Measurements from ENCODE around the gene SLC25A40. TPM values are rescaled to one million over a fixed set of nuclear protein-coding genes. Genes with fewer than 3 reads are reported as not detected.
A peak's percentile ranks its signal among the peaks of the same experiment; 100 is the strongest.
"Not testable (repeated sequence)": the region's sequence is repeated elsewhere in the genome, so short reads cannot be mapped to it uniquely, and the experiment has no call there.

Gene SLC25A40
- total RNA-seq, 1 donor from 2014 or later = 48.7 TPM

DNA sequence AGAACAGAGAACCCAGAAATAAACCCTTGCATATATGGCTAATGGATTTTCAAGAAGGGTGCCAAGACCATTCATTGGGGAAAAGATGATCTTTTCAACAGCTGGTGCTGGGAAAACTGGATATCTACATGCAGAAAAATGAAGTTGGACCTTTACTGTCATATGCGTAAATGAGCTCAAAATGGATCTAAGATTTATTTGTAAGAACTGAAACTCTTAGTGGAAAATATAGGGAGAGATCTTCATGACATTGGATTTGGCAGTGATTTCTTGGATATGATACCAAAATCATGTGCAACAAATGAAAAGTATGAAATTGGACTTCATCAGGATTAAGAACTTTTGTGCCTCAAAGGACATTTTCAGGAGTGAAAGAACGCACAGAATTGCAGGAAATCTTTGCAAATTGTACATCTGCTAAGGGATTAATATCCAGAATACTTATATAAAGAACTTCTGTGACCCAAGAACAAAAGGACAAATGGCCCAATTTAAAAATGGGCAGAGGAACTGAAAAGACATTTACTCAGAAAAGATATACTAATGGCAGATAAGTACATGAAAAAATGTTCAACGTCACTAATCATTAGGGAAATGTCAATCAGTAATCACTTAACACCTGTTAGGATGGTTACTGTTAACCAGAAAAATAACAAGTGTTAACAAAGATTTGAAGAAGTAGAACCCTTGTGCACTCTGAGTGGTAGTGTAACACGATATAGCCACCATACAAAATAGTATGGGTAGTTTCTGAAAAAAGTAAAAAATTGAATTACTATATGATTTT, 6.2 kb upstream of the SLC25A40 start:
- Mint-ChIP-seq H3K4me3 (ENCODE audit: low read depth) (no peak overlapping the region), H3K27me3 (ENCODE audit: low read depth) (no peaks in the 10 kb centered on the region), H3K4me1 (ENCODE audit: low read depth) (peaks cover 51% of the 10 kb centered on the region), H3K9me3 (no peaks in the 10 kb centered on the region), H3K27ac (no peak overlapping the region), H3K36me3 (ENCODE audit: low read depth) (peaks cover 67% of the 10 kb centered on the region)
- intact Hi-C loops (cut with micrococcal nuclease) = no loop called here
- DNase-seq (ENCODE audit: low spot score) = no peak

- DNase-seq (ENCODE audit: low spot score) = no peak
- Mint-ChIP-seq H3K4me1 (ENCODE audit: low read depth) (peaks cover 56% of the 10 kb centered on the region), H3K27ac (no peak overlapping the region), H3K27me3 (ENCODE audit: low read depth) (no peaks in the 10 kb centered on the region), H3K4me3 (ENCODE audit: low read depth) (peak overlapping the region; percentile 96), H3K36me3 (ENCODE audit: low read depth) (peaks cover 63% of the 10 kb centered on the region), H3K9me3 (peaks cover 5% of the 10 kb centered on the region)
- intact Hi-C loops (cut with micrococcal nuclease) = loop anchor here (5.0 to 10.0 kb wide), 3 partner anchors 224 to 723 kb away; partner anchors contain the start of genes CROT and DMTF1
Observed at GRCh38 chr7:87878208-87878735, 2.1 kb upstream of the SLC25A40 start.

DNA sequence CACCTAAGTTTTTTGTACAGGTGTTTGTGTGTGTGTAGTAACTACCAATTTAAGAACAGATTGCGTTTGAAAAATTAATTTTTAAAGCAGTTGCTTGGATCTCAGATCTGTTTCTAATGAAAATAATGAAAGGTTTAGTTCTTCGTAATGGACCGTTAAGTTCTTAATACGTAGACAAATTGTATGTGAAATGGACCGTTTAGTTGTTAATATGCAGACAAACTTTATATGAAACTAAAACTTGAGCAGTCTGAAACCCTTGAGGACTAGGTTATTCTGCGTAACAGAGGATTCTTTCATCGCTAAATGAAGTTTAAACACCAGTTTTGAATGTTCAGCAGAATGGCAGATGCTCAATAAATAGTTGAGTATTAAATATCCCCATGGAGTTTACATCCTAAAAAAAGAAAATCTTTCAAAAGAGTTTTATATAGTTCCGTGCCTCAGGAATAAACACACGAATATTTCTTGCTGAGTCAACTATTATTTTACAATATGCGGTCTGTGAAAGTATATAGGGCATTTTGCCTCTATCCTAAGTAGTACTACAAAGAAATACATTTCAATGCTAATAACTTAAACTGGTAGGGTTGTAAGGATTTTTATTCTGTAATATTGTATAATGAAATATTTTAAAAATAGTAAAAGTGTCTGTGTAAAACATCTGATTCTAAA, 1.3 kb upstream of the SLC25A40 start:
- H3K27ac Mint-ChIP-seq = peak overlapping the region; percentile 97
- no peak for DNase-seq (ENCODE audit: low spot score)
- intact Hi-C loops (cut with micrococcal nuclease) = loop anchor here (5.0 to 10.0 kb wide), 3 partner anchors 225 to 723 kb away; partner anchors contain the start of genes CROT and DMTF1
- peak overlapping the region; percentile 96 for H3K4me3 Mint-ChIP-seq (ENCODE audit: low read depth)
- H3K4me1 Mint-ChIP-seq (ENCODE audit: low read depth) = peaks cover 56% of the 10 kb centered on the region
- peaks cover 64% of the 10 kb centered on the region for H3K36me3 Mint-ChIP-seq (ENCODE audit: low read depth)
- no peaks in the 10 kb centered on the region for H3K27me3 Mint-ChIP-seq (ENCODE audit: low read depth)
- peaks cover 11% of the 10 kb centered on the region for H3K9me3 Mint-ChIP-seq

GRCh38 chr7:87876869-87877234, 692 bp upstream of the SLC25A40 start:
- peaks cover 54% of the 10 kb centered on the region for H3K4me1 Mint-ChIP-seq (ENCODE audit: low read depth)

DNA sequence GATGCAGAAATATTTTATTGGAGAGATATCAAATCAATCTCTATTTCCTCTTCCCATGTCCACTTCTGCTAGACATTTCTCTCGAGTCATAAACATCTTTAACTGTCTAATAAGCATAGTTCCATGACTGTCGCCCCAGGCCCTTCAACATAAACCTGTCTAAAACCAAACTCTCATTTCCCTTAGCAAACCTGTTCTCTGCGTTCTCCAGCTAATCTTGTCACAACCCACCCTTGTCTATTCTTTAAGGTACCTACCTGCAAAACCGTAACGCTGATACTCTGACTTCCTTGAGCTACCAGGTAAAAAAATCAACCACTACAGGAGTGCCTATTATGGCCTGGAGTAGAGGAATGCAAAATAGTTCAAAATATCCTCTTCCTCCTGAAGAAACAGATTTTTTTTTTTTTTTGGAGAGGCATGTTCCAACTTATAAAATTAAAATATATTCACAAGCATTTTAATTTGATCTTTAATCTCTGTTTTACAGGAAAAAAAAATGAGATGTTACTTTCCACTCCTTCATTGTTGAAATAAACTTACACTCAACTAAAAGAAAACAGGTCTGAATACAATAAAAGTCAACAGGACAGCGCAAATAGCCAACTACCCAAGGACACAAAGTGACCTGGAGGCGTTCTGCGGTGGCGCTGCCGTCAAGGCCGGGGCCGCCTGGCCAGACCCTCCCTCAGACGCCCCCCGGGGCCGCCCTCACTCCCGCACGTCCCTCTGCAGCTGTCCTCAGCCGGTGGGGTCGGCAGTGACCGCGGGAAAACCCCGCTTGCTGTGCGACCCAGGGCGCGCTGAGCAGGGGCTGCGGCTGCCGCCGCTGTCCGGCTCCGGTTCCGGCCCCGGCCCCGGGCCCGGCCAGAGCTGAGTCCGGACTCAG, 765 bp downstream of the SLC25A40 start:
- H3K36me3 Mint-ChIP-seq (ENCODE audit: low read depth) = peaks cover 64% of the 10 kb centered on the region
- DNase-seq (ENCODE audit: low spot score) = no peak
- H3K4me3 Mint-ChIP-seq (ENCODE audit: low read depth) = peak overlapping the region; percentile 96
- peaks cover 43% of the 10 kb centered on the region for H3K4me1 Mint-ChIP-seq (ENCODE audit: low read depth)
- peaks cover 32% of the 10 kb centered on the region for H3K9me3 Mint-ChIP-seq
- intact Hi-C loops (cut with micrococcal nuclease) = loop anchor here (1.0 to 10.0 kb wide), 7 partner anchors 59 to 721 kb away; partner anchors contain the start of genes ADAM22, CROT, DMTF1 and RUNDC3B
- H3K27ac Mint-ChIP-seq = peak overlapping the region; percentile 64
- H3K27me3 Mint-ChIP-seq (ENCODE audit: low read depth) = no peaks in the 10 kb centered on the region

More at GRCh38 chr7:87876869-87877234, 692 bp upstream of the SLC25A40 start:
- DNase-seq (ENCODE audit: low spot score) = peak; percentile 41
- peaks cover 17% of the 10 kb centered on the region for H3K9me3 Mint-ChIP-seq
- H3K36me3 Mint-ChIP-seq (ENCODE audit: low read depth) = peaks cover 64% of the 10 kb centered on the region
- no peaks in the 10 kb centered on the region for H3K27me3 Mint-ChIP-seq (ENCODE audit: low read depth)
- peak overlapping the region; percentile 97 for H3K27ac Mint-ChIP-seq
- intact Hi-C loops (cut with micrococcal nuclease) = loop anchor here (1.0 to 10.0 kb wide), 7 partner anchors 57 to 722 kb away; partner anchors contain the start of genes ADAM22, CROT, DMTF1 and RUNDC3B
- peak overlapping the region; percentile 96 for H3K4me3 Mint-ChIP-seq (ENCODE audit: low read depth)

DNA sequence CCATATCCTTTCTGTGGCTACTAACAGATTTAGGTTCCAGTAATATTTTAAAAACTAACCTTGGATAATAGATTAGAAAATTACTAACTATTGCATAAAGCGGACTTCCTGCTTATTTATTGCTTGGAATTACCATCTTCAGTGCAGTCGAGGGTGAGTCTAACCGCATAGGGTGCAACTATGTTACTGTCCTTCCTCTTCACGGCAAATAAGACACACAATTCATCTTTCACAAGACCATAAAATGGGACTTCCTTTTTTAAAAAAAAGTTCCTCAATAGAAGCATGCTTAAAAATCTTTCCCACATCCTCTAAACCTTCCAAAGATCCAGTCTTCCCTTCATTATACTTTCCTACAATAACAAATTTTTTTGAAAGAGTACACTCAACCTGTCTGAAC, 2.1 kb downstream of the SLC25A40 start:
- H3K9me3 Mint-ChIP-seq = peaks cover 39% of the 10 kb centered on the region
- no peak for DNase-seq (ENCODE audit: low spot score)
- intact Hi-C loops (cut with micrococcal nuclease) = loop anchor here (10.0 kb wide), 2 partner anchors 529 to 719 kb away; partner anchors contain the start of genes CROT and DMTF1
- H3K4me1 Mint-ChIP-seq (ENCODE audit: low read depth) = peaks cover 36% of the 10 kb centered on the region
- peaks cover 66% of the 10 kb centered on the region for H3K36me3 Mint-ChIP-seq (ENCODE audit: low read depth)
- H3K27me3 Mint-ChIP-seq (ENCODE audit: low read depth) = no peaks in the 10 kb centered on the region
- peak overlapping the region; percentile 88 for H3K4me3 Mint-ChIP-seq (ENCODE audit: low read depth)
- H3K27ac Mint-ChIP-seq = peak overlapping the region; percentile 47

- not testable (repeated sequence) for H3K4me3 Mint-ChIP-seq (ENCODE audit: low read depth); H3K27ac Mint-ChIP-seq; H3K27me3 Mint-ChIP-seq (ENCODE audit: low read depth); DNase-seq (ENCODE audit: low spot score)
- Mint-ChIP-seq H3K36me3 (ENCODE audit: low read depth) (peaks cover 69% of the 10 kb centered on the region), H3K9me3 (peaks cover 41% of the 10 kb centered on the region), H3K4me1 (ENCODE audit: low read depth) (peaks cover 31% of the 10 kb centered on the region)
- intact Hi-C loops (cut with micrococcal nuclease) = loop anchor here (10.0 kb wide), 2 partner anchors 529 to 719 kb away; partner anchors contain the start of genes CROT and DMTF1
Observed at GRCh38 chr7:87873328-87873727, 2.8 kb downstream of the SLC25A40 start.

DNA sequence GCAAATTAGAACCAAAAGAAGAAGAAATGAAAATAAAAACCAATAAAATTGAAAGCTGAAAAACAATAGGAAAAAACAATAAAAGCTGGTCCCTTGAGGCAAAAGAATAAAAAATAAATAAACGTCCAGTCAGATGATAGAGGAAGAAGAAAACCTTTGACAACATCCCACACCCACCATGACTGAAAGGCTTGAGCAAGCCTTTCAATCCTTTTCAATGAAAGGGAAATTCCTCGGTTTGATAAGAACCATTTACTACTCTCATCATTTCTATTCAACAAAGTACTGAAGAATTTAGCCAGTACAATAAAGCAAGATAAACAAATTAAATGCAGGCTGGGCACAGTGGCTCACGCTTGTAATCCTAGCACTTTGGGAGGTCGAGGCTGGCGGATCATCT, 3.8 kb downstream of the SLC25A40 start:
- no peak overlapping the region for H3K4me3 Mint-ChIP-seq (ENCODE audit: low read depth)
- no peak overlapping the region for H3K27ac Mint-ChIP-seq
- peaks cover 26% of the 10 kb centered on the region for H3K4me1 Mint-ChIP-seq (ENCODE audit: low read depth)
- no peak for DNase-seq (ENCODE audit: low spot score)
- intact Hi-C loops (cut with micrococcal nuclease) = loop anchor here (10.0 kb wide), 2 partner anchors 528 to 718 kb away; partner anchors contain the start of genes CROT and DMTF1
- no peaks in the 10 kb centered on the region for H3K27me3 Mint-ChIP-seq (ENCODE audit: low read depth)
- H3K36me3 Mint-ChIP-seq (ENCODE audit: low read depth) = peaks cover 74% of the 10 kb centered on the region
- peaks cover 49% of the 10 kb centered on the region for H3K9me3 Mint-ChIP-seq

GRCh38 chr7:87870471-87870870, 5.7 kb downstream of the SLC25A40 start:
- Mint-ChIP-seq H3K9me3 (peaks cover 66% of the 10 kb centered on the region), H3K27ac (no peak overlapping the region), H3K4me3 (ENCODE audit: low read depth) (no peak overlapping the region), H3K36me3 (ENCODE audit: low read depth) (peaks cover 93% of the 10 kb centered on the region), H3K4me1 (ENCODE audit: low read depth) (peaks cover 26% of the 10 kb centered on the region), H3K27me3 (ENCODE audit: low read depth) (no peaks in the 10 kb centered on the region)
- no peak for DNase-seq (ENCODE audit: low spot score)
- intact Hi-C loops (cut with micrococcal nuclease) = loop anchor here (10.0 kb wide), 2 partner anchors 526 to 716 kb away; partner anchors contain the start of genes CROT and DMTF1

DNA sequence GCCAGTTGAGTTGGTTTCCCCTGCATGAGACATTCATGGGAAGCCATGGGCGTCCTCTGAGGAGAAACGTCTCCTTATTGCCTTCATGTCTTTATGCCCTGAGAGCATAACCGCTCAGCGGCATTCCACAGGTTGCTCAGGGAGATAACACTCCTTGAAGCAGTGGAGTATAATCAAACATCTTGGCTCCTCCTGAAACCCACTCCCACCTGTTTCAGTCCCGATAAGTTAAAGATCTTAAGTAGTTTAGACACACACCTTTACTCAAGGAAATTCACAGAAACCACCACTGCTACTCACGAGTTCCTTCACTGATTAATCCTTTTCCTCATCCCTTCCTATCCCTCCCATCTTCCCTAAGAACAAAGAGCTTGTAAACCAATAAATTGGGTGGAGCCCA, 9.6 kb downstream of the SLC25A40 start:
- H3K27me3 Mint-ChIP-seq (ENCODE audit: low read depth); H3K27ac Mint-ChIP-seq; H3K4me1 Mint-ChIP-seq (ENCODE audit: low read depth); DNase-seq (ENCODE audit: low spot score); H3K4me3 Mint-ChIP-seq (ENCODE audit: low read depth); intact Hi-C loops (cut with micrococcal nuclease): not testable (repeated sequence)
- Mint-ChIP-seq H3K9me3 (peaks cover 59% of the 10 kb centered on the region), H3K36me3 (ENCODE audit: low read depth) (peaks cover 91% of the 10 kb centered on the region)

GRCh38 chr7:87866089-87866488, 10.1 kb downstream of the SLC25A40 start:
- H3K4me3 Mint-ChIP-seq (ENCODE audit: low read depth) = no peak overlapping the region
- H3K36me3 Mint-ChIP-seq (ENCODE audit: low read depth) = peaks cover 86% of the 10 kb centered on the region
- no peak overlapping the region for H3K27ac Mint-ChIP-seq
- H3K9me3 Mint-ChIP-seq = peaks cover 55% of the 10 kb centered on the region
- H3K4me1 Mint-ChIP-seq (ENCODE audit: low read depth) = peaks cover 5% of the 10 kb centered on the region
- no peaks in the 10 kb centered on the region for H3K27me3 Mint-ChIP-seq (ENCODE audit: low read depth)
- intact Hi-C loops (cut with micrococcal nuclease) = no loop called here
- DNase-seq (ENCODE audit: low spot score) = no peak

Measured in activated T-helper 2 cell treated with anti-CD3 and anti-CD28 coated beads, Interferon-gamma antibody, Interleukin-2, Interleukin-4, amounts not matched to agents 10 μg/mL and 5 μg/mL and 100 μg/mL, durations not matched to agents 14 hours and 24 hours and 36 hours (primary cell).